IMR-90 (cell line): ENCODE data around the gene TUBGCP2. TPM values are rescaled to one million over a fixed set of nuclear protein-coding genes. Genes with fewer than 3 reads are reported as not detected.

Experiments
- ATAC-seq: fragments of 200-7000 bp; cut with Tn5 transposase; 2 replicates; pipeline ENCODE4 v1.9.1; 2020; ENCODE audit warnings: low read depth, mild to moderate bottlenecking, moderate library complexity
- BruUV-seq: library from RNA; stranded (reverse); fragments of 400-500 nt; replicated peaks from 2 replicates; lab custom pipeline; 2021; lab: Mats Ljungman, UMichigan
- CTCF ChIA-PET: fragments of 300-600 bp; formaldehyde crosslinking; extraction: SDS; loops from one replicate; lab custom pipeline; 2021; ENCODE audit warnings: antibody characterized with exemption; lab: Yijun Ruan, JAX
- POLR2A ChIA-PET: fragments of 300-600 bp; sonication (Branson Sonifier 250); formaldehyde crosslinking; loops from one replicate; lab custom pipeline; 2022; ENCODE audit warnings: antibody characterized with exemption; ENCODE audit not compliant: unreplicated experiment; lab: Charles Lee
- DNase-seq: peaks from one replicate; pipeline ENCODE4 v3.0.0; 2013
- H2AFZ ChIP-seq: replicated peaks from 2 replicates; pipeline ENCODE3; 2013; ENCODE audit warnings: low read length, mild to moderate bottlenecking; ENCODE audit not compliant: poor library complexity
- H2AK5ac ChIP-seq: 2 replicates; pipeline ENCODE4 v1.6.1; 2013; ENCODE audit warnings: low read depth, low read length, inconsistent platforms
- H2AK9ac ChIP-seq: replicated peaks from 2 replicates; pipeline ENCODE3; 2013; ENCODE audit warnings: mild to moderate bottlenecking, low read depth, low read length, moderate library complexity; ENCODE audit not compliant: poor library complexity
- H2BK120ac ChIP-seq: 2 replicates; pipeline ENCODE4 v1.6.1; 2013; ENCODE audit warnings: low read depth, low read length, inconsistent platforms
- H2BK15ac ChIP-seq: 3 replicates; pipeline ENCODE4 v1.6.1; 2013; ENCODE audit warnings: low read depth, low read length, inconsistent platforms
- H2BK20ac ChIP-seq: 2 replicates; pipeline ENCODE4 v1.6.1; 2013; ENCODE audit warnings: low read depth, mild to moderate bottlenecking, inconsistent platforms, low read length, moderate library complexity
- H2BK5ac ChIP-seq: 2 replicates; pipeline ENCODE4 v1.6.1; 2013; ENCODE audit warnings: mild to moderate bottlenecking, low read depth, low read length, inconsistent platforms; ENCODE audit not compliant: poor library complexity, severe bottlenecking
- H3K14ac ChIP-seq: replicated peaks from 2 replicates; pipeline ENCODE4 v1.6.1; 2013; ENCODE audit warnings: low read depth, low read length, inconsistent platforms
- H3K18ac ChIP-seq: 2 replicates; pipeline ENCODE4 v1.6.1; 2013; ENCODE audit warnings: low read depth, low read length, control low read depth
- H3K23ac ChIP-seq: 2 replicates; pipeline ENCODE4 v1.6.1; 2013; ENCODE audit warnings: low read depth, low read length, inconsistent platforms
- H3K27ac ChIP-seq: 2 replicates; pipeline ENCODE4 v1.5.1; 2013; ENCODE audit warnings: mild to moderate bottlenecking, control low read depth, low read length; ENCODE audit not compliant: insufficient read depth
- H3K27me3 ChIP-seq: 2 replicates; pipeline ENCODE4 v1.6.1; 2013; ENCODE audit warnings: low read length; ENCODE audit not compliant: control insufficient read depth, insufficient read depth
- H3K36me3 ChIP-seq: 2 replicates; pipeline ENCODE4 v1.6.1; 2013; ENCODE audit warnings: low read length, mixed read lengths; ENCODE audit not compliant: control insufficient read depth, insufficient read depth
- H3K4ac ChIP-seq: 2 replicates; pipeline ENCODE4 v1.6.1; 2013; ENCODE audit warnings: low read depth, low read length, inconsistent platforms
- H3K4me1 ChIP-seq: 2 replicates; pipeline ENCODE4 v1.6.1; 2013; ENCODE audit warnings: low read length, mixed read lengths; ENCODE audit not compliant: control insufficient read depth, insufficient read depth
- H3K4me2 ChIP-seq: 2 replicates; pipeline ENCODE4 v1.6.1; 2013; ENCODE audit warnings: low read depth, mild to moderate bottlenecking, control low read depth, low read length, moderate library complexity
- H3K4me3 ChIP-seq: 2 replicates; pipeline ENCODE4 v1.5.1; 2013; ENCODE audit warnings: low read depth, mild to moderate bottlenecking, control low read depth, low read length, moderate library complexity; ENCODE audit not compliant: insufficient read depth
- H3K56ac ChIP-seq: 2 replicates; pipeline ENCODE4 v1.6.1; 2013; ENCODE audit warnings: low read length, inconsistent platforms; ENCODE audit not compliant: insufficient read depth; ENCODE audit errors: extremely low read depth
- H3K79me1 ChIP-seq, 2 experiments: 2 replicates each; pipeline ENCODE4 v1.6.1; 2013; ENCODE audit warnings: low read length in 2 of 2, inconsistent platforms in 1 of 2, low read depth in 1 of 2
- H3K9ac ChIP-seq: 2 replicates; pipeline ENCODE4 v1.6.1; 2013; ENCODE audit warnings: low read depth, low read length, control low read depth
- H3K9me1 ChIP-seq: 2 replicates; pipeline ENCODE4 v1.6.1; 2013; ENCODE audit warnings: low read length, inconsistent platforms; ENCODE audit not compliant: insufficient read depth
- H3K9me3 ChIP-seq: 2 replicates; pipeline ENCODE4 v1.6.1; 2013; ENCODE audit warnings: low read length; ENCODE audit not compliant: control insufficient read depth, insufficient read depth
- H4K20me1 ChIP-seq: 2 replicates; pipeline ENCODE4 v1.6.1; 2013; ENCODE audit warnings: low read length, inconsistent platforms; ENCODE audit not compliant: insufficient read depth
- H4K5ac ChIP-seq: 2 replicates; pipeline ENCODE4 v1.6.1; 2013; ENCODE audit warnings: mild to moderate bottlenecking, low read depth, low read length, control low read depth
- H4K8ac ChIP-seq, 2 experiments: 2 replicates each; pipeline ENCODE4 v1.6.1; 2013; ENCODE audit warnings: low read depth in 2 of 2, low read length in 2 of 2, control low read depth in 1 of 2, inconsistent platforms in 1 of 2
- H4K91ac ChIP-seq: 2 replicates; pipeline ENCODE4 v1.6.1; 2013; ENCODE audit warnings: low read depth, low read length, inconsistent platforms; ENCODE audit not compliant: insufficient read depth
- BHLHE40 ChIP-seq: fragments of 150-350 bp; IDR thresholded peaks from 2 replicates; pipeline ENCODE4 v1.6.1; 2016; ENCODE audit warnings: mild to moderate bottlenecking, low read depth, low read length
- CEBPB ChIP-seq: IDR thresholded peaks from 2 replicates; pipeline ENCODE4 v1.6.1; 2012; ENCODE audit warnings: low read depth, low read length, improper control_type of control experiment
- CHD1 ChIP-seq: IDR thresholded peaks from 2 replicates; pipeline ENCODE4 v1.6.1; 2012; ENCODE audit warnings: low read depth, low read length, improper control_type of control experiment
- FOS ChIP-seq: fragments of 150-350 bp; IDR thresholded peaks from 2 replicates; pipeline ENCODE4 v1.6.1; 2016; ENCODE audit warnings: low read depth, low read length
- MAFK ChIP-seq: IDR thresholded peaks from 2 replicates; pipeline ENCODE4 v1.6.1; 2012; ENCODE audit warnings: low read depth, low read length, improper control_type of control experiment
- MAZ ChIP-seq: IDR thresholded peaks from 2 replicates; pipeline ENCODE4 v1.6.1; 2012; ENCODE audit warnings: low read depth, mild to moderate bottlenecking, low read length, improper control_type of control experiment, moderate library complexity, borderline replicate concordance
- MXI1 ChIP-seq: IDR thresholded peaks from 2 replicates; pipeline ENCODE4 v1.6.1; 2012; ENCODE audit warnings: low read depth, mild to moderate bottlenecking, low read length, moderate library complexity, borderline replicate concordance
- NFE2L2 ChIP-seq: fragments of 150-350 bp; IDR thresholded peaks from 2 replicates; pipeline ENCODE4 v1.6.1; 2016; ENCODE audit warnings: low read depth, mild to moderate bottlenecking, low read length
- POLR2A ChIP-seq: IDR thresholded peaks from 2 replicates; pipeline ENCODE4 v1.6.1; 2012; ENCODE audit warnings: mild to moderate bottlenecking, low read depth, low read length
- RAD21 ChIP-seq: IDR thresholded peaks from 2 replicates; pipeline ENCODE4 v1.6.1; 2012; ENCODE audit warnings: low read length, improper control_type of control experiment
- RCOR1 ChIP-seq: IDR thresholded peaks from 2 replicates; pipeline ENCODE4 v1.6.1; 2012; ENCODE audit warnings: mild to moderate bottlenecking, low read length, improper control_type of control experiment; ENCODE audit not compliant: insufficient replicate concordance
- RFX5 ChIP-seq: IDR thresholded peaks from 2 replicates; pipeline ENCODE4 v1.8.0; 2012; ENCODE audit warnings: low read depth, mild to moderate bottlenecking, low read length, moderate library complexity
- SMC3 ChIP-seq: fragments of 150-350 bp; IDR thresholded peaks from 2 replicates; pipeline ENCODE4 v1.6.1; 2016; ENCODE audit warnings: low read depth, mild to moderate bottlenecking, antibody characterized with exemption, low read length, moderate library complexity
- WGBS, 2 experiments: methylation state at CpG; one replicate each; pipeline versions ENCODE4 v1.1.5 to v1.1.7; 2013; ENCODE audit warnings: missing lambda C conversion rate in 2 of 2; ENCODE audit not compliant: insufficient read length in 1 of 2; ENCODE audit errors: extremely low coverage in 2 of 2; 5-methylcytosine and 5-hydroxymethylcytosine counted together
- dilution Hi-C: fragments of 300-500 bp; cut with HindIII; formaldehyde crosslinking; loops from one replicate; pipeline ENCODE4 v1.14.3; 2018; ENCODE audit warnings: low sequenced_read_pairs; ENCODE audit not compliant: unreplicated experiment
- in situ Hi-C: fragments of 300-500 bp; cut with MboI; formaldehyde crosslinking; loops from 3 replicates; pipeline ENCODE4 v1.14.3; 2019; ENCODE audit warnings: low sequenced_read_pairs, inconsistent platforms, mixed read lengths
- intact Hi-C: fragments of 100-400 bp; cut with micrococcal nuclease; formaldehyde crosslinking; loops from 2 replicates; pipeline ENCODE4 v1.10.0; 2022
- polyA plus RNA-seq, 3 experiments: library from polyadenylated mRNA; depleted of rRNA; stranded (reverse); fragments of >200 nt; gene quantifications; 2 replicates each; pipeline ENCODE4 v1.2.3, GENCODE V29; 2012; ENCODE audit warnings: low replicate concordance in 1 of 3
- total RNA-seq: library from RNA; depleted of rRNA; stranded (reverse); fragments of >200 nt; gene quantifications from 2 replicates; pipeline ENCODE4 v1.2.3, GENCODE V29; 2012
- TF ChIP-seq, protein P1 (sequence below): fragments of 150-350 bp; IDR thresholded peaks from 2 replicates; pipeline ENCODE4 v1.6.1; 2017; ENCODE audit warnings: mild to moderate bottlenecking, antibody characterized with exemption, low read length, low read depth
- TF ChIP-seq, protein P2 (sequence below): fragments of 150-350 bp; IDR thresholded peaks from 2 replicates; pipeline ENCODE4 v1.6.1; 2016; ENCODE audit warnings: low read depth, mild to moderate bottlenecking, low read length, moderate library complexity, borderline replicate concordance
- TF ChIP-seq, protein P3 (sequence below): conservative IDR thresholded peaks from 2 replicates; pipeline ENCODE4 v1.5.1; 2012; ENCODE audit warnings: mild to moderate bottlenecking, low read depth, low read length, improper control_type of control experiment

TUBGCP2 gene
- total and polyA plus RNA-seq, 2 of the 4 experiments (the other 2 are of a cell fraction), result 48.1 to 72.6 TPM

DNA sequence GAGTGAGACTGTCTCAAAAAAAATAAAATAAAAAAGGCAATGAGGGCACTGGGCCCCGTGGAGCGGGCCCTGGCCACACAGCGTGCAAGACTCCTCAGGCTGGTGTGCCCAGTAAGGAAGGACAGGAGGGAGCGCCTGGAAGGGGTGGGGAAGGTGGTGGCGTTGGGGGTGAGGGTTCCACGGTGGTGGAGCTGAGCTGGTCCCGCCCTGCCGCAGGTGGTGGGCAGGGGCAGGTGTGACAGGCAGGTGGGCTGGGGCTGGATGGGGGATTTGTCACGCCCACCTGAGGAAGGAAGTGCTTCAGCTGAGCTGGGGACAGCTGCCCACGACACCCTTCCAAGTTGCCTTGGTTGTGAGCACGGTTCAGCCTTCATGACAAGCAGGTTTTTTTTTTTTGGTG lies 37.7 kb upstream of the TUBGCP2 start:
- Histone ChIP-seq H4K5ac (no peak overlapping the region), H3K9ac (no peak overlapping the region), H3K79me1 (no peaks in the 10 kb centered on the region), H2BK5ac (no peak overlapping the region), H2BK15ac (no peak overlapping the region), H3K4me3 (no peak overlapping the region), H2AFZ (no peak overlapping the region), H4K91ac (no peak overlapping the region), H3K14ac (no peak overlapping the region), H3K27ac (no peak overlapping the region), H3K36me3 (no peaks in the 10 kb centered on the region), H3K18ac (no peak overlapping the region), H3K56ac (no peak overlapping the region), H3K4me1 (no peaks in the 10 kb centered on the region), H2AK9ac (no peak overlapping the region), H3K4me2 (no peak overlapping the region), H3K9me1 (0 out of 2 replicates have a peak, but pooled peaks cover 5% of the 10 kb centered on the region), H3K4ac (no peak overlapping the region), H3K9me3 (no peaks in the 10 kb centered on the region), H2BK20ac (no peak overlapping the region), H2AK5ac (no peak overlapping the region), H3K23ac (no peak overlapping the region), H3K27me3 (peaks cover 18% of the 10 kb centered on the region), H2BK120ac (no peak overlapping the region), H4K20me1 (no peaks in the 10 kb centered on the region), H4K8ac (no peak overlapping the region)
- intact Hi-C loops, result no loop called here
- ATAC-seq (no peak), DNase-seq (no peak)
- TF ChIP-seq RFX5 (no peak), MAZ (no peak), SMC3 (no peak), MXI1 (no peak), RCOR1 (no peak), FOS (no peak), RAD21 (no peak), CEBPB (no peak), BHLHE40 (no peak), MAFK (no peak), NFE2L2 (no peak), CHD1 (no peak), POLR2A (no peak)
- TF ChIP-seq, protein P1, sequence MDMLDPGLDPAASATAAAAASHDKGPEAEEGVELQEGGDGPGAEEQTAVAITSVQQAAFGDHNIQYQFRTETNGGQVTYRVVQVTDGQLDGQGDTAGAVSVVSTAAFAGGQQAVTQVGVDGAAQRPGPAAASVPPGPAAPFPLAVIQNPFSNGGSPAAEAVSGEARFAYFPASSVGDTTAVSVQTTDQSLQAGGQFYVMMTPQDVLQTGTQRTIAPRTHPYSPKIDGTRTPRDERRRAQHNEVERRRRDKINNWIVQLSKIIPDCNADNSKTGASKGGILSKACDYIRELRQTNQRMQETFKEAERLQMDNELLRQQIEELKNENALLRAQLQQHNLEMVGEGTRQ, result no peak
- TF ChIP-seq, protein P2, sequence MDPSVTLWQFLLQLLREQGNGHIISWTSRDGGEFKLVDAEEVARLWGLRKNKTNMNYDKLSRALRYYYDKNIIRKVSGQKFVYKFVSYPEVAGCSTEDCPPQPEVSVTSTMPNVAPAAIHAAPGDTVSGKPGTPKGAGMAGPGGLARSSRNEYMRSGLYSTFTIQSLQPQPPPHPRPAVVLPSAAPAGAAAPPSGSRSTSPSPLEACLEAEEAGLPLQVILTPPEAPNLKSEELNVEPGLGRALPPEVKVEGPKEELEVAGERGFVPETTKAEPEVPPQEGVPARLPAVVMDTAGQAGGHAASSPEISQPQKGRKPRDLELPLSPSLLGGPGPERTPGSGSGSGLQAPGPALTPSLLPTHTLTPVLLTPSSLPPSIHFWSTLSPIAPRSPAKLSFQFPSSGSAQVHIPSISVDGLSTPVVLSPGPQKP, result no peak
- TF ChIP-seq, protein P3, sequence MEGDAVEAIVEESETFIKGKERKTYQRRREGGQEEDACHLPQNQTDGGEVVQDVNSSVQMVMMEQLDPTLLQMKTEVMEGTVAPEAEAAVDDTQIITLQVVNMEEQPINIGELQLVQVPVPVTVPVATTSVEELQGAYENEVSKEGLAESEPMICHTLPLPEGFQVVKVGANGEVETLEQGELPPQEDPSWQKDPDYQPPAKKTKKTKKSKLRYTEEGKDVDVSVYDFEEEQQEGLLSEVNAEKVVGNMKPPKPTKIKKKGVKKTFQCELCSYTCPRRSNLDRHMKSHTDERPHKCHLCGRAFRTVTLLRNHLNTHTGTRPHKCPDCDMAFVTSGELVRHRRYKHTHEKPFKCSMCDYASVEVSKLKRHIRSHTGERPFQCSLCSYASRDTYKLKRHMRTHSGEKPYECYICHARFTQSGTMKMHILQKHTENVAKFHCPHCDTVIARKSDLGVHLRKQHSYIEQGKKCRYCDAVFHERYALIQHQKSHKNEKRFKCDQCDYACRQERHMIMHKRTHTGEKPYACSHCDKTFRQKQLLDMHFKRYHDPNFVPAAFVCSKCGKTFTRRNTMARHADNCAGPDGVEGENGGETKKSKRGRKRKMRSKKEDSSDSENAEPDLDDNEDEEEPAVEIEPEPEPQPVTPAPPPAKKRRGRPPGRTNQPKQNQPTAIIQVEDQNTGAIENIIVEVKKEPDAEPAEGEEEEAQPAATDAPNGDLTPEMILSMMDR, result no peak
- dilution Hi-C loops, result no loop called here
- BruUV-seq, result no TSS peak
- in situ Hi-C loops, result no loop called here
- CTCF ChIA-PET, result interaction anchor here (0.7 kb wide), 1 partner anchor 166 kb away, joined by 3 read pairs; no protein-coding TSS in a partner anchor
- POLR2A ChIA-PET, result no interaction called here
- 58% methylated on average over 7 of the region's 11 CpGs; no CpG with 5 or more reads in 1 of the 2 experiments for WGBS, 2 experiments
